Smooth muscle cell (in vitro differentiated cells): ENCODE results near the gene OCRL. TPM values are rescaled to one million over a fixed set of nuclear protein-coding genes. Genes with fewer than 3 reads are reported as not detected.
A peak's percentile ranks its signal among the peaks of the same experiment; 100 is the strongest.

Source experiments
- DNase-seq: peaks from one replicate; lab custom pipeline; 2025; ENCODE audit not compliant: unreplicated experiment; lab: John Stamatoyannopoulos, UW
- H2AFZ ChIP-seq: fragments of 200-600 bp; sonication (generic); 2 replicates; pipeline ENCODE4 v1.6.0; 2016; ENCODE audit warnings: antibody characterized with exemption, low read depth, mild to moderate bottlenecking
- H3F3A ChIP-seq: fragments of 200-600 bp; sonication (generic); 2 replicates; pipeline ENCODE4 v1.6.0; 2017; ENCODE audit warnings: antibody characterized with exemption, low read depth
- H3K27ac ChIP-seq: fragments of 200-600 bp; sonication (generic); 2 replicates; pipeline ENCODE4 v1.5.1; 2016; ENCODE audit warnings: low read depth, mild to moderate bottlenecking
- H3K27me3 ChIP-seq: fragments of 200-600 bp; sonication (generic); 2 replicates; pipeline ENCODE4 v1.6.1; 2016; ENCODE audit warnings: low read depth, mild to moderate bottlenecking
- H3K36me3 ChIP-seq: fragments of 200-600 bp; sonication (generic); 2 replicates; pipeline ENCODE4 v1.5.1; 2016; ENCODE audit warnings: low read depth
- H3K4me1 ChIP-seq: fragments of 200-600 bp; sonication (generic); 2 replicates; pipeline ENCODE4 v1.5.1; 2016; ENCODE audit warnings: low read depth
- H3K4me2 ChIP-seq: fragments of 200-600 bp; sonication (generic); 2 replicates; pipeline ENCODE4 v1.6.0; 2016; ENCODE audit warnings: mild to moderate bottlenecking
- H3K4me3 ChIP-seq: fragments of 200-600 bp; sonication (generic); 2 replicates; pipeline ENCODE4 v1.5.1; 2016; ENCODE audit warnings: mild to moderate bottlenecking
- H3K79me2 ChIP-seq: fragments of 200-600 bp; sonication (generic); 2 replicates; pipeline ENCODE4 v1.6.0; 2016; ENCODE audit warnings: low read depth, mild to moderate bottlenecking
- H3K9ac ChIP-seq: fragments of 200-600 bp; sonication (generic); 2 replicates; pipeline ENCODE4 v1.6.0; 2016; ENCODE audit warnings: low read depth
- H3K9me3 ChIP-seq: fragments of 200-600 bp; sonication (generic); replicated peaks from 2 replicates; pipeline ENCODE4 v1.5.1; 2016; ENCODE audit warnings: low read depth
- H4K20me1 ChIP-seq: fragments of 200-600 bp; sonication (generic); 2 replicates; pipeline ENCODE4 v1.6.0; 2016; ENCODE audit warnings: low read depth
- CTCF ChIP-seq: fragments of 200-600 bp; sonication (generic); IDR thresholded peaks from 2 replicates; pipeline ENCODE4 v1.5.1; 2017; ENCODE audit warnings: borderline replicate concordance, mild to moderate bottlenecking, antibody characterized with exemption; ENCODE audit not compliant: insufficient read depth, poor library complexity, severe bottlenecking
- WGBS: methylation state at CpG from one replicate; pipeline ENCODE4 v1.1.7; 2016; ENCODE audit warnings: low lambda C conversion rate; 5-methylcytosine and 5-hydroxymethylcytosine counted together
- polyA plus RNA-seq: library from polyadenylated mRNA; unstranded; fragments of >200 nt; fragmentation: Nextera tagmentation; extraction: Ambion mirVana; gene quantifications from 2 replicates; pipeline ENCODE4 v1.2.1, GENCODE V29; 2016
- total RNA-seq: library from RNA; depleted of rRNA; stranded (reverse); fragments of >200 nt; gene quantifications from 2 replicates; pipeline ENCODE4 v1.2.3, GENCODE V29; 2014

OCRL gene
- total and polyA plus RNA-seq, 2 experiments from 2014 or later, result 8.7 to 26.2 TPM

DNA sequence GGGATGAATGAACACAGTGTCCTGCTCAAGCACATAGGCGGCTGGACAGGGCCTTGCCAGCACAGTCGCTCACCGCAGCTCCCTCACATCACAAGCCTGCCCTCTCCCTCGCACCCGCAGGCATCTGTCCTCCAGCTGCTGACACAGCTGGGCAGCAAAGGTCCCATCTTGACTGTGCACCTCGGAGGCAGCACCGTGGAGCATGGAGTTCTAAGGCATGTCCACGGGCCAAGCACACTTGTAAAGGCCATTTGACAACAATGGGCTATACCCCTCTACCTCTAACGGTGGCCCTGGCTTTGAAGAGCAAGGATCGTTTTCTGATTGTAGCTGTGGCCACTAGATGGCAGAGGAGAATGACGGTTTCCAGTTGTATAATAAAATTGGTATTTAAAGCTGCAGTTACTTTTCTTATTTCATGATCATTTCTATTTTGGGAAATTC lies 60.9 kb downstream of the OCRL start:
- WGBS, result 51% methylated on average over 11 of the region's 11 CpGs
- H3K79me2 ChIP-seq, result no peaks in the 10 kb centered on the region
- no peak overlapping the region for H2AFZ ChIP-seq
- no peaks in the 10 kb centered on the region for H4K20me1 ChIP-seq
- no peak overlapping the region for H3K4me2 ChIP-seq
- H3K36me3 ChIP-seq, result no peaks in the 10 kb centered on the region
- no peaks in the 10 kb centered on the region for H3F3A ChIP-seq
- H3K4me3 ChIP-seq, result no peak overlapping the region
- H3K27ac ChIP-seq, result no peak overlapping the region
- no peaks in the 10 kb centered on the region for H3K9me3 ChIP-seq
- H3K9ac ChIP-seq, result no peak overlapping the region
- peak; percentile 41 for TF ChIP-seq CTCF
- H3K4me1 ChIP-seq, result no peaks in the 10 kb centered on the region
- H3K27me3 ChIP-seq, result no peaks in the 10 kb centered on the region
- DNase-seq, result no peak

DNA sequence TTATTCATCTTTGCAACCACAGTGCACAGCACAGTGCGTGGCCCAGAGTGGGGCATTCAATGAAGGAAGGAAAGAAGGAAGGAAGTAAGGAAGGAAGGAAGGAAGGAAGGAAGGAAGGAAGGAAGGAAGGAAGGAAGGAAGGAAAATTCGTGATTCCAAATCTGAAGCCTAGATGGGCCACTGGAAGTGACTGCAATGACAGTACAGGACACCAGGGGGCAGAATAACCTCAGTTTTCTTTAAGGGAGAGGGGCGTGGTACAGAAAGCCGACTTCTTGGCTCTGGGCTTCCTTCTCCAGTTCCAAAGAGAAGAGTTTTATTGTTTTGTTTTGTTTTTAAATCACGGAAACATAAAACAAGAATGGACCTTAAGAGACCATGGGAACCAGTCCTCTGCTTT lies 66.9 kb downstream of the OCRL start:
- Histone ChIP-seq H3K4me1 (no peaks in the 10 kb centered on the region), H3K9ac (no peak overlapping the region), H3K4me3 (no peak overlapping the region), H3F3A (no peaks in the 10 kb centered on the region), H3K27ac (no peak overlapping the region), H3K27me3 (no peaks in the 10 kb centered on the region), H3K36me3 (no peaks in the 10 kb centered on the region), H4K20me1 (no peaks in the 10 kb centered on the region), H3K79me2 (no peaks in the 10 kb centered on the region), H3K4me2 (no peak overlapping the region), H3K9me3 (no peaks in the 10 kb centered on the region), H2AFZ (no peak overlapping the region)
- peak; percentile 0 for DNase-seq
- TF ChIP-seq CTCF, result peak; percentile 61
- WGBS, result 22% methylated on average over 5 of the region's 5 CpGs

DNA sequence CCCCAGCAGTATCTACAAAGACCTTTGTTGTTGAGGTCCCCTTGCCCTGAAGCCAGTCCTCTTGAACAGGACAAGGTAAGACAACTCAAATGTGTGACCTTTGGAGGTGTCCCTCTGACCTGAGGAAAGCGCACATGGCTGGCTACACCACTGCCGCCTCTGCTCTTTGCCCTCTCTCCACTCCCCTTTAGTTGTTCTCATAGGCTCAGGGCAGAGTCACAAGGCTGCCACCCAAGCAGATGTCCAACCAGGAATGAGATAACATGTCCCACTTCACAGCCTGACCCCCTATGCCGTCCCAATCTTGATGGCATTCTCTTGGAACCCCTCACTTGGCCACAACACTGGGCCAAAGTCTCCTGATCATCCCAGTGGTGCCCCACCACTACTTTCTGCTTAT lies 68.4 kb downstream of the OCRL start:
- no peaks in the 10 kb centered on the region for H3F3A ChIP-seq
- TF ChIP-seq CTCF, result no peak
- H3K4me3 ChIP-seq, result no peak overlapping the region
- no peaks in the 10 kb centered on the region for H3K27me3 ChIP-seq
- H3K9me3 ChIP-seq, result no peaks in the 10 kb centered on the region
- no peaks in the 10 kb centered on the region for H3K79me2 ChIP-seq
- no peaks in the 10 kb centered on the region for H4K20me1 ChIP-seq
- no peak overlapping the region for H3K27ac ChIP-seq
- no peak overlapping the region for H3K9ac ChIP-seq
- no peaks in the 10 kb centered on the region for H3K4me1 ChIP-seq
- DNase-seq, result no peak
- H2AFZ ChIP-seq, result no peak overlapping the region
- H3K4me2 ChIP-seq, result no peak overlapping the region
- no peaks in the 10 kb centered on the region for H3K36me3 ChIP-seq
- 81% methylated on average over 3 of the region's 3 CpGs for WGBS

- Histone ChIP-seq H3K27me3 (no peaks in the 10 kb centered on the region), H2AFZ (no peak overlapping the region), H3K79me2 (no peaks in the 10 kb centered on the region), H3F3A (no peaks in the 10 kb centered on the region), H3K9me3 (no peaks in the 10 kb centered on the region), H3K4me3 (no peak overlapping the region), H4K20me1 (no peaks in the 10 kb centered on the region), H3K9ac (no peak overlapping the region), H3K36me3 (no peaks in the 10 kb centered on the region), H3K4me2 (no peak overlapping the region), H3K27ac (no peak overlapping the region), H3K4me1 (no peaks in the 10 kb centered on the region)
- DNase-seq, result no peak
- 88% methylated on average over 1 of the region's 1 CpG for WGBS
- TF ChIP-seq CTCF, result no peak
These were observed 69.3 kb downstream of the OCRL start for GRCh38 chrX:129609395-129609794.
